Tibial nerve (tissue), 4 donors: ENCODE measurements around the gene TBXAS1.

Experiments used
- EP300 ChIP-seq, 2 donors: sonication (generic); formaldehyde crosslinking; IDR thresholded peaks; one replicate each; pipeline ENCODE4 v1.6.1; 2017; ENCODE audit warnings: antibody characterized with exemption in 2 of 2, mild to moderate bottlenecking in 1 of 2
- POLR2A ChIP-seq, 2 donors: fragments of 450-650 bp; IDR thresholded peaks; one replicate each; pipeline ENCODE4 v1.6.1; 2017; ENCODE audit warnings: antibody characterized with exemption in 2 of 2, mild to moderate bottlenecking in 2 of 2, moderate library complexity in 2 of 2
- TF ChIP-seq, protein P1 (sequence below), 5 experiments: fragments of 200-600 bp in 3 of 5; fragments of 450-650 bp in 2 of 5; sonication (generic) in 3 of 5; IDR thresholded peaks; one replicate each; pipeline ENCODE4 v1.5.1; 2016 to 2019; ENCODE audit warnings: antibody characterized with exemption in 5 of 5, mild to moderate bottlenecking in 3 of 5, moderate library complexity in 2 of 5

DNA sequence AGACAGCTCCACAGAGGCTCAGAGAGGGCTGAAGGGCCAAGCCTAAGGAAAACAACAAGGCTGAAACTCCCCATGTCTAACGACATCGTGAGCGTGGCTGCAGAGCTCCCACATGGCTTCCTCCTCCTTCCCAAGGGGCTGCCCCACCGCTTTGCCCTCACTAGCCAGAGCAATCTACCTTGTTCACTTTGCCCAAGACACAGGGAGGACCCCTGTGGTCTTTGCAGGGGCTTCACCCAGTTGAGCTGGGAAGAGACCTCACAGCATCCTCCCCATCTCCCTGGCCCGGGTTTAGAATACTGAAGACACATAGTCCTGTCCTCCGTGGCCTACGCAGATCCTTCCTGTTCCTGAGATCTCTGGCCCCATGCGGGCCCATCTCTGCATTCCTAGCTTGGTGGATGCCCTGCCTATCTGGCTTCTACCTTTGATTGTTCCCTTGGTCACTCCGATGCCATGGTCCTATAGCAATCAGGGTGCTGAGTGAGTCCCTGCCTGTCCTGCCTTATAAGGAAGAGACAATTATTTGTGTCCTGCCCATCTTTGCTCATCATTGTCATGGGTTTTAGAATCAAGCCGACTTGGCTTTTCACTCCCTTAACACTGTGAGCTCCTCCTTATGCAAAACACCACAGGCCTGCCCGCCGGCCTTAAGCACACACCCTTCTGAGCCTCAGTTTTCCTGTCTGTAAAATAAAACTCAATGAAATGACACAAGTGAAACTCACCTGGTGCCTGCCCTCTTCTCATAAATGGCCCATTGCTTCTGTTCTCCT lies 160.5 kb downstream of the TBXAS1 start:
- TF ChIP-seq, protein P1, sequence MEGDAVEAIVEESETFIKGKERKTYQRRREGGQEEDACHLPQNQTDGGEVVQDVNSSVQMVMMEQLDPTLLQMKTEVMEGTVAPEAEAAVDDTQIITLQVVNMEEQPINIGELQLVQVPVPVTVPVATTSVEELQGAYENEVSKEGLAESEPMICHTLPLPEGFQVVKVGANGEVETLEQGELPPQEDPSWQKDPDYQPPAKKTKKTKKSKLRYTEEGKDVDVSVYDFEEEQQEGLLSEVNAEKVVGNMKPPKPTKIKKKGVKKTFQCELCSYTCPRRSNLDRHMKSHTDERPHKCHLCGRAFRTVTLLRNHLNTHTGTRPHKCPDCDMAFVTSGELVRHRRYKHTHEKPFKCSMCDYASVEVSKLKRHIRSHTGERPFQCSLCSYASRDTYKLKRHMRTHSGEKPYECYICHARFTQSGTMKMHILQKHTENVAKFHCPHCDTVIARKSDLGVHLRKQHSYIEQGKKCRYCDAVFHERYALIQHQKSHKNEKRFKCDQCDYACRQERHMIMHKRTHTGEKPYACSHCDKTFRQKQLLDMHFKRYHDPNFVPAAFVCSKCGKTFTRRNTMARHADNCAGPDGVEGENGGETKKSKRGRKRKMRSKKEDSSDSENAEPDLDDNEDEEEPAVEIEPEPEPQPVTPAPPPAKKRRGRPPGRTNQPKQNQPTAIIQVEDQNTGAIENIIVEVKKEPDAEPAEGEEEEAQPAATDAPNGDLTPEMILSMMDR (IDR thresholded peaks at IDR 0.05): no peak
- no peak for TF ChIP-seq POLR2A (IDR thresholded peaks at IDR 0.05)
- TF ChIP-seq EP300 (IDR thresholded peaks at IDR 0.05): no peak
